Testis (tissue), 2 donors: ENCODE results near the gene KDF1.
"Not testable (repeated sequence)": the region's sequence is repeated elsewhere in the genome, so short reads cannot be mapped to it uniquely, and the experiment has no call there.

Experiments
- CTCF ChIP-seq, 3 experiments: fragments of 450-650 bp in 2 of 3; fragments of 200-600 bp in 1 of 3; sonication (generic) in 1 of 3; IDR thresholded peaks; one replicate each; pipeline ENCODE4 v1.5.1; 2016 to 2019; ENCODE audit warnings: antibody characterized with exemption in 3 of 3, mild to moderate bottlenecking in 2 of 3, moderate library complexity in 1 of 3
- POLR2A ChIP-seq: fragments of 450-650 bp; IDR thresholded peaks from one replicate; pipeline ENCODE4 v1.6.1; 2017; ENCODE audit warnings: antibody characterized with exemption, mild to moderate bottlenecking, moderate library complexity

DNA sequence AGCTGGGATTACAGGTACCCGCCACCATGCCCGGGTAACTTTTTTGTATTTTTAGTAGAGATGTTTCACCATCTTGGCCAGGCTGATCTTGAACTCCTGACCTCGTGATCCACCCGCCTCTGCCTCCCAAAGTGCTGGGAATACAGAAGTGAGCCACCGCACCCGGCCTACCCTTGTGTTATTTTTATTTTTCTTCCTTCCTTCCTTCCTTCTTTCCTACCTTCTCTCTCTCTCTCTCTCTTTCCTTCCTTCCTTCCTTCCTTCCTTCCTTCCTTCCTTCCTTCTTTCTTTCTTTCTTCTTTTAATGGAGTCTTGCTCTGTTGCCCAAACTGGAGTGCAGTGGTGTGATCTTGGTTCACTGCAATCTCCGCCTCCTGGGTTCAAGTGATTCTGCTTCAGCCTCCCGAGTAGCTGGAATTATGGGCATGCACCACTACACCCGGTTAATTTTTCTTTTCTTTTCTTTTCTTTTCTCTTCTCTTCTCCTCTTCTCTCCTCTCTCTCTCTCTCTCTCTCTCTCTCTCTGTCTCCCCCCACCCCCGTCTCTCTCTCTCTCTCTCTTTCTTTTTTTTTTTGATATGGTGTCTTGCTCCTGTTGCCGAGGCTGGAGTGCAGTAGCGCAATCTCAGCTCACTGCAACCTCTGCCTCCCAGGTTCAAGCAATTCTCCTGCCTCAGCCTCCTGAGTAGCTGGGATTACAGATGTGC, 29.3 kb upstream of the KDF1 start:
- not testable (repeated sequence) for TF ChIP-seq POLR2A; CTCF (IDR thresholded peaks at IDR 0.05)
